GM21381 (cell line): ENCODE measurements around the gene TJAP1.
"Not testable (repeated sequence)": the region's sequence is repeated elsewhere in the genome, so short reads cannot be mapped to it uniquely, and the experiment has no call there.

Source experiments
- ATAC-seq: cut with Tn5 transposase; IDR thresholded peaks from one replicate; pipeline ENCODE4 v1.9.1; 2021; ENCODE audit warnings: mild to moderate bottlenecking, moderate library complexity; ENCODE audit not compliant: unreplicated experiment

Gene TJAP1

GRCh38 chr6:43478008-43478372 is 620 bp downstream of the TJAP1 start:
- ATAC-seq, result no peak

GRCh38 chr6:43481075-43481474 is 3.7 kb downstream of the TJAP1 start:
- ATAC-seq, result no peak

DNA sequence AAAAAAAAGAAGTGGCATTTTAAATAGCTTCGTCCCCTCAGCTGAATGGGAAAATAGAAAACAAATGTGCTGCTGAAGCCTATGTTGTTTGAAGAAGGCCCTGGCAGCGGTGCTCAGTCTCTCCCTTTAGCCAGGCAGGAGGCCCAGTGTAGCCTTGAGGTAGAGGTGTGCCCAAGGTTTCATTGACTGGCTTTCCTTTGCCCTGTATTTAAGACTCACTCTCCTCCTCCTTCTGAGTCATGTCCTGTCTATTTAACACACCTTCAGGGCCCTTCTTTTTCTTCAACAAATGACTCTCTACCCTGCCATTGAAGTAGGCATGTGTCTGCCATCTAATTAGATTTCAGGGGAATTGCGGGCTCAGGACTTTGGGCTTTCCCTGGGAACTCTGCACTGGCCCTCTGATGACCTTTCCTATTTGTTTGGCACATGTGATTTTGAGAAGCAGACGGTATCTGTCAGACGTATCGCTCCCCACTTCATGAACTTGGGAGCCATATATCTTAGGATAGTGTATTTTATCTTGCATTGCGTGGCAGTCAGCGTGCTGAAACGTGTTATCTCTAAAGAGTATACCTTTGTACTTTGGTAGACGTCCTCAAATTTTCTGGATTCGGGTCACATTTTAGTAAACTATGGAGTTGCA is 4.3 kb downstream of the TJAP1 start:
- no peak for ATAC-seq

GRCh38 chr6:43488667-43489276 is 11.4 kb downstream of the TJAP1 start:
- ATAC-seq, result no peak

DNA sequence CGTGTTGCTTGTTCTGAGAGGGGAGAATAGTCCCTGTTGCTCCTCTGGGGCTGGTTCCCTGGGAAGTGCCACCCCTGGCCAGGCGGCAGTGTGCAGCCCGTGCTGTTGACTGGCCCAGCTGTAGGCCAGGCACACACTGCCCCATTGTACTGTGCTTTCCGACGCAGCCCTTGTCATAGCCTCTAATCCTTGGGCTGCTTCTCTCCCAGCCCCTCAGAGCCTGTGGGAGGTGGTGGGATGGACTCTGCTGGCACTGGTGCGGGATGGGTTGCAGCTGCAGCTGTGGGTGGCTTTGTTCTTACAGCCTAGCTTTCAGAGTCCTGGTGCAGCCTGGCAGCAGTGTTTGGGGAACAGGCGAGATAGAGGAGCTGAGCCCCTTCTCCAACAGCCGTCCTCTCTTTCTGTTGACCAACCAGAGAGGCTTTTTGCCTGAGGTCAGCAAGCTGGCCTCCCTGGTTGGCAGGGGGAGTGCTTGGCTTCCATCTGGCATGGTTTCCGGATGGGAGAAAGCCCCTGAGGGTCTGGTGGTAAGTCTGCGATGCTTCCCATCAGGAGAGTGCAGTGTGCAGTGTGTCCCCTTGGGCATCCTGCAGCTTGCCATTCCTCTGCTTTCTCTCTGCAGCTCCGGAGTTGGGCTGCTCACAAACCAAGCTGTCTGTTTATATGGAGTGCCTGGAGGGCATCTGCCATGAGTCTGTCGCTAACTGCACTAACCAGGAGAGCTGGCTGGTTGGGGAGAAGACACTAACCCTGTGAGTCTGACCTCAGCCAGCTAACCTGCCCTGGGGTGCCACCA is 12.1 kb downstream of the TJAP1 start:
- ATAC-seq, result no peak

DNA sequence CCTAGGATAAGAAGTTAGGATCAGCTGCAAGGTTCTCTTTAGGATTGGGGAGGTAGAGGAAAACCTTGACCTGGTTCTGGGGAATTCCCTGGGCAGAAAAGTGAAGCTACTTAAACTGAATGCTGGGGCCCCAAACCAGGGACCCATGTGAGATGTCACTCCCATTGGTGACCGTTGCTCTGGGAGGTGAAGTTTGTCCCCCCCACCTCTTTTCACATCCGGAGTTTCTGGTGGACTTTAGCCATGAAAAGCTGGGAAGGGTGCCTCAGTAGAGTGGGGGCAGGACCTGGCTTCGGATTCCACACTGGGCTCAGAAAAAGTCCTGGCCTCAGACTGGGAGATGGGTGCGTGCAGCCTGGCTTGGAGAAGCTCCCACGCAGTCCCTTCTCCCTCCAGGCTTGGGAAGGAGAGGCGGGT is 13.2 kb downstream of the TJAP1 start:
- no peak for ATAC-seq

GRCh38 chr6:43491750-43492661 is 14.6 kb downstream of the TJAP1 start:
- no peak for ATAC-seq

DNA sequence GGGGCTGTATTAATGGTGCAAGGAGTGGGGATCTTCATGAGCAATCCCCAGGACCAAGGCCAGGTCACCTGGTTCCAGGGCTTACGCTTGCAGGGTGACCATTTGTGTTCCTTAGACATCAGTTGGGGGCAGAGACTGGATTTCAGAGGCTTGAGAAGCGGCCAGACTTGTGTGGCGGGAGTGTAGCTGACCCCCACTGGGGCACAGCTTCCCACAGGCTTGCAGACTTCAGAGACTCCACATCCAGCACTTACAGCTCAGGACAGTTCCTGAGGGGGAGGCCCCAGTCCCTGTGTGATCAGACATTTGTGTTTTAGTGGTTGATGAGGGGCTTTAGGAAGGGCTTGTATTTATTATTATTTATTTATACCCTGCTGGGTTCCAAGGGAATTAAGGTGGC is 15.3 kb downstream of the TJAP1 start:
- ATAC-seq, result no peak

- ATAC-seq, result no peak
Measured at GRCh38 chr6:43493230-43493629, 15.9 kb downstream of the TJAP1 start.

DNA sequence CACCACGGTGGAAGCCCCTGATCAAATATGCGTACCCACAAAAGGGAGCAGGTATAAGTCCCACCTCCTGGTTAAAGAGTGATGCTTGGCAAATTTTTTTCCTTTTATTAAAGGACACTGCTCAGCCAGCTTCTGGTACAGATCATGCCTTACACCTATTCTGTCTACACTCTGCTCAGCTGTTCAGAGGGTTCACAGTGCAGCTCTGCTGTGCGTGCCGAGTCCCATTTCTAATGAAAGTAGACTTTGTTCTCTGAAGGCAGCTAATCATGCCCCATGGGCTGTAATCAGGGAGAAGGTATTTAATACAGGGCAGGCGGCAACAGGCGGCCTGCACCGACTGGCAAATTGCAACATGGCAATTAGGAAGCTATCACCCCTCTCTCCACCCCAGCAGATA is 16.5 kb downstream of the TJAP1 start:
- no peak for ATAC-seq

GRCh38 chr6:43494321-43494720 is 17.0 kb downstream of the TJAP1 start:
- ATAC-seq, result no peak

DNA sequence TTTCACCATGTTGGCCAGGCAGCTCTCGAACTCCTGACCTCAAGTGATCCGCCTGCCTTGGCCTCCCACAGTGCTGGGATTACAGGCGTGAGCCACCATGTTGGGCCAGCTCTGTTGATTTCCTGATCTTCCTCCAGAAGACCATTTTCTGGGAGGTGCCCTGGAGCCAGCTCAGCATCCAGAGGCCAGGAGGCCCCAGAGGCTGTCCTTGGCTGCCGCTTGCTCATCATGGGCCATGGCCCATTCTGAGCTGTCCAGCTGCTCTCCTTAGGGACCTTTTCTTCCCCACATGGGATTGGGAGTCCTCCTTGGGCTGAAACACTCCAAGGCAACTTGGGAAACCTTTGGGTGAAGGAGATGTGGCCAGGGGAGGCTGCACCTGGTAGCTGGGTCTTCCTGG is 17.4 kb downstream of the TJAP1 start:
- no peak for ATAC-seq

- no peak for ATAC-seq
Measured at GRCh38 chr6:43495409-43495941, 18.1 kb downstream of the TJAP1 start.

GRCh38 chr6:43496370-43497128 is 19.2 kb downstream of the TJAP1 start:
- no peak for ATAC-seq

GRCh38 chr6:43497129-43497396 is 19.7 kb downstream of the TJAP1 start:
- no peak for ATAC-seq

DNA sequence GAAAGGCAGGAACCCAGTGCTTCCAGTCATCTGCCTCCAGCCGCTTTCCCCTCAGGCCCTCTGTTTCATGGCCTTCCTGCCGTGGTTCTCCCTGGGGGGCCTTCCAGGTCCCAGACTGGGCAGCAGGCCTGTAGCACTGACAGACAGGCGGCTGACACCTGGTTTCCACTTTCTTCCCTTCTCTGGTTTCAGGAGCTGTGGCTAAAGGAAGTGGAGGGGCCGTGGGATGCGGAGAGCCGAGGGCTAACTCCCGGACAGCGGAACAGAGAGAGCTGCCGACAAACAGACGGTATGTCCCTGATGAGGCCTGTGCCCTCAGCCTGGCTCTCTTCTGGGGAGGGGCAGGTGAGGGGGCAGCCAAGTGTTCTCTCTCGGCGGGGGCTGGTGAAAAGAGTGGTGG is 20.3 kb downstream of the TJAP1 start:
- ATAC-seq, result no peak

- ATAC-seq, result not testable (repeated sequence)
Measured at GRCh38 chr6:43498291-43498690, 20.9 kb downstream of the TJAP1 start.

DNA sequence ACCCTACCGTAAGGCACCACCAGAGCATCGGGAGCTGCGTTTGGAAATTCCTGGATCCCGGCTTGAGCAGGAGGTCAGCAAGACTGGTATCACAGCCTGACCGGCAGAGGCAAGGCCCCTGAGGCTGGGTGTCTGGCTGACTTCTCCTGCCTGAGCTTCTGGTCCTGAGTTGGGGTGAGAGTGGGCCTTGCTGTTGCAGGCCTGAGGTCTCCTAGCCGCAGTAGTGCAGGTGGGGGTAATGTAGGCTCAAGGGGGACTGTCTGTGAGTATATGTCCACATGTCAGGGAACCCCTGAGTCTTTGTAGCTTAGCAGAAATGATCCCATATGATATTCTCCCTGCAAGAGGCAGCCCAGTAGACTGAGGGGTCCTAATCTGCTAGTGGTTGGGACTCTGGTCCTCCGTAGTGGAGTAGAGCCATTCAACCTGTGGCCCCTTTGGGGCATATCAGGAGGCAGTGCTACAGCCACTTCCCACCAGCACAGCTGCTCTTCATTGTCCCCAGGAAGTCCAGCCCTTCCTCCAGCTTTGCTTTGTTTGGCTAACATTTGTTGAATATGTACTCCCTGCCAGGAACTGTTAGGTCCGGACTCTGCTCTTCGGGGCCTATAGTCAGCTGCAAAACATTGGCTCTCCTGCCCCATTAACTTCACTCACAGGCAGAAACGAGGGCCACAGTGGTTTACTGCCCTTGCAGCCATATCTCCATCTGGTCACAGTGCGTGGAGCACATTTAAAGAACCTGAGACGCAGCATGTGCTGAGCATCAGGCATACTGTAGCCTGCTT is 21.9 kb downstream of the TJAP1 start:
- no peak for ATAC-seq

GRCh38 chr6:43500921-43501320 is 23.6 kb downstream of the TJAP1 start:
- no peak for ATAC-seq

DNA sequence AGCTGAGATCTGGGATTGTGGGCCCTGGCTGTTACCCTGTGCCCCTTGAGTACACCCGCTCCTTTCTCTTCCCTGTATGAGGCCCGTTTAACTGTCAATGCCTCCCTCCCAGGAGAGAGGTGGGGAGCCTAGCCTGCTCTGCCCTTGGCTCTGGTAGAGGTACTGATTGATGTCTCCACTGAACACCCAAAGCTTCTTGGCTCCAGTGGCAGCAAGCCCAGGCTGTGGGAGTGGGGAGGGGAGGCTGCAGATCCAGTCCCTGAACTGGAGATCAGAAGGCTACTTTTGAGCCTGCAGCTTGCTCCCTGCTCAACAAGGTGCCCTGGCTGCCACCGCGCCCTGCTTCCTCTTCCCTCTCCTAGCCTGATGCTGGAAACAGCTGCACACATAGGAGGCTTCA is 25.3 kb downstream of the TJAP1 start:
- ATAC-seq, result no peak
